Parathyroid adenoma (tissue), 2 donors: ENCODE results near the gene PRIM1.

Source experiments
- H2AFZ ChIP-seq: fragments of 300-600 bp; sonication (generic); one replicate; pipeline ENCODE4 v1.7.0; 2017; ENCODE audit warnings: antibody characterized with exemption, mild to moderate bottlenecking
- H3K27ac ChIP-seq: fragments of 300-600 bp; sonication (generic); one replicate; pipeline ENCODE4 v1.7.0; 2017
- H3K27me3 ChIP-seq: fragments of 300-600 bp; sonication (generic); one replicate; pipeline ENCODE4 v1.7.0; 2017; ENCODE audit warnings: low read length; ENCODE audit not compliant: control insufficient read depth, insufficient read depth
- H3K36me3 ChIP-seq: fragments of 300-600 bp; sonication (generic); one replicate; pipeline ENCODE4 v1.7.0; 2017; ENCODE audit warnings: low read length; ENCODE audit not compliant: control insufficient read depth, insufficient read depth
- H3K4me1 ChIP-seq: fragments of 300-600 bp; sonication (generic); one replicate; pipeline ENCODE4 v1.7.0; 2017; ENCODE audit warnings: control low read depth
- H3K4me2 ChIP-seq: fragments of 300-600 bp; sonication (generic); one replicate; pipeline ENCODE4 v1.7.0; 2017; ENCODE audit warnings: low read length
- H3K4me3 ChIP-seq: fragments of 300-600 bp; sonication (generic); one replicate; pipeline ENCODE4 v1.7.0; 2017; ENCODE audit warnings: low read depth, low read length
- H3K79me2 ChIP-seq: fragments of 300-600 bp; sonication (generic); one replicate; pipeline ENCODE4 v1.7.0; 2017; ENCODE audit warnings: control low read depth
- H3K9ac ChIP-seq: fragments of 300-600 bp; sonication (generic); one replicate; pipeline ENCODE4 v1.7.0; 2017; ENCODE audit warnings: mild to moderate bottlenecking
- H3K9me3 ChIP-seq: fragments of 300-600 bp; sonication (generic); one replicate; pipeline ENCODE4 v1.7.0; 2017; ENCODE audit warnings: low read length; ENCODE audit not compliant: control insufficient read depth
- CTCF ChIP-seq: fragments of 300-600 bp; sonication (generic); IDR thresholded peaks from one replicate; pipeline ENCODE4 v1.7.0; 2017; ENCODE audit warnings: antibody characterized with exemption, mild to moderate bottlenecking
- donor health status: primary hyperparathyroidism.

PRIM1 gene

DNA sequence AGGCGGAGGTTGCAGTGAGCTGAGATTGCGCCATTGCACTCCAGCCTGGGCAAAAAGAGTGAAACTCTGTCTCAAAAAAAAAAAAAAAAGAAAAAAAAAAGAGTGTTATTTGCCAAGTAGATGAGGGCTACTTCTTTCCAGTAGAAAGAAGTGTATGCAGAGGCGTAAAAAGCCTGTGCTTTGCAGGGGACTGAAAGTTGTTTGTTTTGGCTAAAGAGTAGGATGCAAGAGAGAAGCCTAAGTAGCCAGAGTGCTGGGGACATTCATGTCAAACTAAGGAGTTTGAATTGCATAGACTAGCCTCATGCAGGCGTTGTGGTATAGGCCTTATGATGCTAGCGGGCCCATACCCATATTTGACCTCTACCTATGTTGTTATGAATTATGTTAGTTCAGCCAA is 20.5 kb upstream of the PRIM1 start:
- Histone ChIP-seq H3K9me3 (no peaks in the 10 kb centered on the region), H3K4me1 (no peaks in the 10 kb centered on the region), H3K4me2 (no peak overlapping the region), H3K4me3 (no peak overlapping the region), H3K27ac (no peak overlapping the region), H3K36me3 (no peaks in the 10 kb centered on the region), H2AFZ (no peak overlapping the region), H3K79me2 (no peaks in the 10 kb centered on the region), H3K27me3 (no peaks in the 10 kb centered on the region), H3K9ac (no peak overlapping the region)
- TF ChIP-seq CTCF: no peak

DNA sequence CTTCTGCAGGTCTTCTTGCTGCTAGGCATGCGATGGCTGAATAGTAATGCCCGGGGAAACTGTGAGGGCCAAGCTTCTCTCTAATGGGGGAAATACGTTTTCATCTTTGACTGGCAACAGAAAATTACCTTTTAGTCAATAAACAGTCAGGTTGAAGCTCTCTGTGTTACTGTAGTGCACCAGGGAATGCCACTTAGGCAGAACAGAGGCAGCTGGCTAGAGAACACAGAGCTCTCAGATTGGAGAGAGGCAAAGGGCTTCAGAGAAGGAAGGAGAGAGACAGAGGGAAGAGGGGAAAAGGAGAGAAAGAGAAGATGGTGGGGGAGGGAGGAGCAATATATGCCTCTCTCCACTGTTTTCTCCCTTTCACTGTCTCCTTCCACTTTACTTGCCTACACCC is 17.7 kb upstream of the PRIM1 start:
- no peak overlapping the region for H3K4me3 ChIP-seq
- no peaks in the 10 kb centered on the region for H3K36me3 ChIP-seq
- no peaks in the 10 kb centered on the region for H3K27me3 ChIP-seq
- H2AFZ ChIP-seq: no peak overlapping the region
- no peaks in the 10 kb centered on the region for H3K9me3 ChIP-seq
- H3K4me1 ChIP-seq: no peaks in the 10 kb centered on the region
- H3K79me2 ChIP-seq: no peaks in the 10 kb centered on the region
- no peak overlapping the region for H3K4me2 ChIP-seq
- no peak overlapping the region for H3K27ac ChIP-seq
- H3K9ac ChIP-seq: no peak overlapping the region
- no peak for TF ChIP-seq CTCF

DNA sequence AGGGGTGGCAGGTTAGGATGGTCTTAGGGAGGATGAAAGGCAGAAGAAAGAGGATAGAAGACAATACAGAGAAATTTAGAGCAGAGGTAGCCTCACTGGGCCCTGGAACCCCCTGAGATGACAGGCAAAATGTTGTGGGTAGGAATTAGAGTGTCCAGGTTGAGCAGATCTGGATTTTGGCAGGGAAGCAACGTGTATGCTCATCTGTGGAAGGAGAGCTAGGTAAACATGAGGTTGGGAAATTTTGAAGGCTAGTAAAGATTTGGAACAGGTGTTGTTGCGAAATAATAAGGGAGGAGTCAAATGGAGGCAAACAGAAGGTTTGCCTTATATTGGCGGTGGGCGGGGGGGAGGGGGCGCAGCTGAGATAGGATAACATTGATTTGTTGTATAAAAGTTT is 16.3 kb upstream of the PRIM1 start:
- Histone ChIP-seq H3K9ac (no peak overlapping the region), H3K79me2 (no peaks in the 10 kb centered on the region), H3K9me3 (no peaks in the 10 kb centered on the region), H3K27ac (no peak overlapping the region), H3K4me2 (no peak overlapping the region), H2AFZ (no peak overlapping the region), H3K4me3 (no peak overlapping the region), H3K27me3 (no peaks in the 10 kb centered on the region), H3K4me1 (no peaks in the 10 kb centered on the region), H3K36me3 (no peaks in the 10 kb centered on the region)
- no peak for TF ChIP-seq CTCF

GRCh38 chr12:56766535-56766934 is 14.4 kb upstream of the PRIM1 start:
- Histone ChIP-seq H3K9ac (no peak overlapping the region), H3K4me2 (no peak overlapping the region), H3K4me3 (no peak overlapping the region), H3K79me2 (no peaks in the 10 kb centered on the region), H2AFZ (no peak overlapping the region), H3K4me1 (no peaks in the 10 kb centered on the region), H3K27me3 (no peaks in the 10 kb centered on the region), H3K36me3 (no peaks in the 10 kb centered on the region), H3K9me3 (no peaks in the 10 kb centered on the region), H3K27ac (no peak overlapping the region)
- TF ChIP-seq CTCF: no peak

GRCh38 chr12:56763753-56764657 is 11.9 kb upstream of the PRIM1 start:
- Histone ChIP-seq H3K27me3 (no peaks in the 10 kb centered on the region), H3K79me2 (no peaks in the 10 kb centered on the region), H3K4me3 (no peak overlapping the region), H3K4me1 (no peaks in the 10 kb centered on the region), H3K9me3 (no peaks in the 10 kb centered on the region), H3K4me2 (no peak overlapping the region), H3K9ac (no peak overlapping the region), H3K36me3 (no peaks in the 10 kb centered on the region), H3K27ac (no peak overlapping the region), H2AFZ (no peak overlapping the region)
- TF ChIP-seq CTCF: no peak
